ENCODE measurements around the gene CCDC9B.

The CCDC9B gene

DNA sequence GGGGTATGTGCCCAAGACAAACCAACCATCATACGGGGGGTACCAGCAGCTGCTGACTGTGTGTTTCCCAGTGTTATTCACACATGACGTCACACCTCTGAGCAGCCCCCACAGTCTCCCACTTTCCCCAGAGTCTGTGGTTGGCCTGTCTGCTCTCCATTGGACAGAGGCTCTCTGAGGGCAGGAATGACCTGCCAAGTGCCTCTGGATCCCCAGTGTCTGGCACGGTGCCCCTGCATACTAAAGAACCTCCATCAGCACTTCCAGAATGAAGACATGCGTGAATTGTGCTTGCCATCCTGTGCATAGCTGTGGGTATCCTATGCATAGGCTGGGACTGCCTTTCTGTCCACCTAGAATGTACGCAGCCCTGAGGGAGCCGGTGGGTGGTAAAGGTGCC, 3.5 kb upstream of the CCDC9B start:
- no peak for DNase-seq

DNA sequence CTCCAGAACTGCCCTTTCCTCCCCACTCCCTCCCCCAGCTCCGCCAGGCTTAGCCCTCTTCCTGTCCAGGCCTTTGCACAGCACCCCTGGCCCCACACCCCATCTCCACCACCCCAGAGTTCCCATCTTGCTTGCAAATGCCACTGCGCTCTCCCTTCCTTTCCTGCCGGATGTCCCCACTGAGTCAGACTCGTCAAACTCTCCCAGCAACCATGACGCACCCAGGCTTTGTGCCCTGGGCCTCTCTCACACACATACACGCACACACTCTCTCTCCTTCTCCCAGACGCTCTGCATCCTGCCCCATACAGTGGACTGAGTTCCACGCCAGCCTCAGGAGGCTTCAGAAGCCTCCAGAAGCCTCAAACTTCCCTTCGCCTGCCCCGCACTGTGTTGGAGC, 2.8 kb upstream of the CCDC9B start:
- no peak for DNase-seq

DNA sequence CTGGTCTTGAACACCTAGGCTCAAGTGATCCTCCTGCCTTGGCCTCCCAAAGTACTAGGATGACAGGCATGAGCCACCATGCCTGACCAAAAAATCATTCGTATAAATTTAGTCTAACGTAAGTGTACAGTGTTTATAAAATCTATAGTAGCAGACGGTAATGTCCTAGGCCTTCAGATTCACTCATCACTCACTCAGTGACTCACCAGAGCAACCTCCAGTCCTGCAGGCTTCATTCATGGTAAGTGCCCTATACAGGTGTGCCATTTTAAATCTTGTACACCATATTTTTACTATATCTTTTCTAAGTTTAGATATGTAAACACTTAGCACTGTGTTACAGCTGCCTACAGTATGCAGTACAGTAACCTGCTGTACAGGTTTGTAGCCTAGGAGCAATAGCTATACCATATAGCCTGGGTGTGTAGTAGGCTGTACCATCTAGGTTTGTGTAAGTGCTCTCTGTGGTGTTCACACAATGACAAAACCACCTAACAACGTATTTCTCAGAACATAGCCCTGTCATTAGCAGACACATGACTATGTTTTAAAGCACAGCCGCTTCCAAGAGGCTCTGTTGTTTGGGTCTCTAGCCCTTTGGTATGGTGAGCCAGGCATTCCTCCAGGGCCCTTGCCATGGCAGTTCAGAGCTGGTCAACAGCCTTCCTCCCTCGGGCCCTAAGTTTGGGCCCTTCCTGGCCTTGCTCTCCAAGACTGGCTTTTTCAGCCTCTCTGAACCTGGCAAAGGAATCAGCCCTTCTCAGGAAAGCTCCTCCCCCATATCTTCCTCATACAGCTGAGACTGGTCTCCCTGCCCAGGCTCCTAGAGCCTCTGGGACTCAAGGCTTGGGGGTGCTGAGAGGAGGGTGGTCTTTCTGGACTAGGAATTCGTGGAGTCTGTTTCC, 1.9 kb upstream of the CCDC9B start:
- DNase-seq = no peak

DNA sequence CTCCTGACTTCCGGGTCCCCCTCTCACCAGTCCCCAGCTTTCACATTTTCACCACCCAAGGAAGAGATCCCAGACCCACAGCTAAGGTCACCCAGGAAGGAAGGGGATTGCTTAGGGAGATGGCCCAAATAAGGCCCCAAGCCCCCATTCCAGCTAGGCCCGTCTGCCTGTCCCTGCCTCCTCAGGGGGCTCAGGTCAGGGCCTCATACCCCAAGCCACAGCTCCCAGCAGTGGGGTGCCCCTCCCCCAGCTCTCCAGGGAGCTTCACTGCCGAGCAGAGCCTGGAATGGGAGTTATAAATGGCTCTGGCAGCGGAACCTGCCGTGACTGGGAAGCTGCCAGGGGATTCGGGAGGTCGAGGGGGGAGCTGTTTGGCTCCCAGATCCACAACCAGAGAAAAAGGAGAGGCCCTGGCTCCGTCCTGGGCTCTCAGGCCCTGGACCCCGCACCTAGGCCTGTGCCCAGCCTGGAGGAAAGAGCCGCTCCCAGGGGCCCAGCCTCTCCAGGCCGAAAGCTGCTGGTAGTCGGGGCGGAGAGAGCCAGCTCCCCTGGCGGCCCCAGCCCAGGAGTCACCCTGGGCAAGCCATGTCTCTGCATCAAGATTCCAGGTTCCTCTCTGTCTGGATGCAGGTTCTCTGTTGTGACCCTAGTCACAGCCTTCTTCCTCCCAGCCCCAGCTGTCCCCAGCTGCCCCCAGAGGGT, 550 bp downstream of the CCDC9B start:
- DNase-seq = peak; percentile 44

DNA sequence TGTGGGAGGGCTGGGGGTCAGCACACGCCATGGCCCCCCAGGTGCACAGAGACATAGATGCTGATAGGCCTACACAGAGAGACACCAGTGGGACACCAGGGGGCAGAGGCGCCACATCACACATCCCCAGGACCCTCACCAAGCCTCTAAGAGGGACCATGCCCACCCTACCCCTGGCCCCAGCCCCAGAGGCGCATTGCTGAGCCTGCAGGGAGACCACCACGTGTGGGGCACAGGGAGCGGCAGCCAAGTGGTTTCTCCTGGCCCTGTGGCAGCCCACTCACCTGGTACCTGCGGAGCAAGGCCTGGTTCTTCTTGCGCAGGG, 1.2 kb downstream of the CCDC9B start:
- DNase-seq = no peak

DNA sequence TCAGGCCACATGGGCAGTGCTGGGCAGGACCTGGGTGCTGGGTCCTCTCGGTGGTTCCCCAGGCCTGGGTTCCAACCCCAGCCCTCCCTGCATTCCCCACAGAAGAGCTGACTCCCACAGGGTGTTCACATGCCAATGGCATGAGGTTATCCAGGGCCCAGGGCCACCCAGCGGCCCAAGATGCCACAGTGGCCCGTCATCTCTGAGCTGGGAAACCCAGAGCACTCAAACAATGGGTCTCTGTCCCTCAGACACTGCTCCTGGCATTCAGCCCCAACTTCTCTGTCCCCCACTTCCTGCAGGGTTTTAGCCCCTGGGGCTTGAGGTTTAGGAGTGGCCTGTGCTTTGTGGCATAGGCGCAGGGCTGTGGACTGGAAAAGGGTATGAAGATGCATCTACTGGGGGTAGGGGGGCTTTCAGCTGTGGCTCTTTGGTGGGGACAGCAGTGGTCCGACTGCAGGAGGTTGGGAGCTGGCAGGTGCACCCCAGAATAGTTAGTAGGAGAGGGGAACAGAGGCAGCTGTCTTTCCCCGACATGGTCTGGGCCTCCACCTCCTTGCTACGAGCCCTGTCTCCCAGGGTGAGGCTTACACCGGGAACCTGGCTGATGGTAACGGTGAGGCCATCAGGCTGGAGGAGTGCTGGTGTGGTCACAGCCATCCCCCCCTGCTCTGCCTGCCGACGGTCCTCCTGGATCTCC, 1.7 kb downstream of the CCDC9B start:
- DNase-seq = no peak

DNA sequence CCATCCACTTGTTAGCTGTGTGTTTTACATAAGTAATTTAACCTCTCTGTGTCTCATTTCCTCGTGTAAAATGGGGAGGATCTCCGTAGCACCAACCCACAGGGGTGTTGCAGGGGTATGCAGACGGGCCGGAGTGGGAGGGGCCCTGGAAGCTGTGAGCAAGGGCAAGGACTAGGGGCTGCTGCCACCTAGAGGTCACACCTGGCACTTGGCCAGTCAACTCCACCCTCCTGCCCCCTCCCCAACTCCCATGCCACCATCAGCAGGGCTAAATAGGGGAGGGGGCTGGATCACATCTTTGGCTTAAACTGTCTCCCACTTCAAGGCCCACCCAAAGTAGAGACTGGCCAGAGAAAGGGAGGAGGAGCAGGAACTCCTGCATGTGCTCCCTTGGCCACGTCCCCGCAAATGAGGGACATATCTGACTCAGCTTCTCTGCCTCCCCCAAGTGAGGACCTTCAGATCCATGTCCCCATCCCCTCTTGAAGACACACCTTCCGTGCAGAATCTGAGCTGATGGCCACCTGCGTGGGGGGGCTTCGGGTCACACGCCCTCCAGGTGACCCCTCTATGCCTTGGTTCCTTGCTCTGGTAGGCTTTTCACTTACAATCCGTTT, 2.6 kb downstream of the CCDC9B start:
- peak; percentile 70 for DNase-seq

DNA sequence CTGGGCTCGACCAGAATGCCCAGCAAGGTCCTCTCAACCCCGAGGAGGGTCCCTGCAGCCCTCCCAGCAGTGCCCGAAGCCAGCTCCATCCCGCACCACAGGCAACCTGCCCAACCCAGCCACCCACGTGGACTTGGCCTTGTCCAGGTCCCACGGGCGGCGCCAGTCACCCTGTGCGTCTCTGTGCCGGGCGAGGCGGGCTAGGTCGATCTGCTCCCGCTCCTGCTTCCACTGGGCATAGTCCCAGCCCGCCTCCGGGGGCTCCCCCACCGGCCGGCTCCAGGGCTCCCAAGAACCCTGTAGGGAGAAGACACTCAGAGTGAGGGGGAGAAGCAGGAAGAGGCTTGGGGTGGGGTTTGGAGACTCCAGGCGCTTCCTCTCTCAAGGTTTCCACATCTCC, 3.1 kb downstream of the CCDC9B start:
- DNase-seq = no peak

DNA sequence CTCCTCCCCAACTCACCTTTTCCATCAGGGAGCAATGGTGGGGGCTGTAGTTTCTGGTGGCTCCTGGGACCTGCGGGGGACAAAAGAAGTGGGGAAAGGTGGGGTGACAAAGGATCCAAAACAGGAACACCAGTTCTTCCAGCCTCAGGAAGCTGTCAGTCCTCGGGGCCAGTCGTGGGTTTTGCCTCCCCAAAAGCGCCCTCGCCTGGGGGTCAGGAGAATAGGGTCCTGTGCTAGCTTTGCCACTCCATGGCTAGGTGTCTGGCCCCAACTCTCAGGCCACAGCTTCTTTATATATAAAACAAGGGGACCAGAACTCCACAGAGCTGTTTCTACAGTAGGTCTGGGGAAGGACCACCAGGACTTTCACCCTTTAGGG, 4.0 kb downstream of the CCDC9B start:
- no peak for DNase-seq

DNA sequence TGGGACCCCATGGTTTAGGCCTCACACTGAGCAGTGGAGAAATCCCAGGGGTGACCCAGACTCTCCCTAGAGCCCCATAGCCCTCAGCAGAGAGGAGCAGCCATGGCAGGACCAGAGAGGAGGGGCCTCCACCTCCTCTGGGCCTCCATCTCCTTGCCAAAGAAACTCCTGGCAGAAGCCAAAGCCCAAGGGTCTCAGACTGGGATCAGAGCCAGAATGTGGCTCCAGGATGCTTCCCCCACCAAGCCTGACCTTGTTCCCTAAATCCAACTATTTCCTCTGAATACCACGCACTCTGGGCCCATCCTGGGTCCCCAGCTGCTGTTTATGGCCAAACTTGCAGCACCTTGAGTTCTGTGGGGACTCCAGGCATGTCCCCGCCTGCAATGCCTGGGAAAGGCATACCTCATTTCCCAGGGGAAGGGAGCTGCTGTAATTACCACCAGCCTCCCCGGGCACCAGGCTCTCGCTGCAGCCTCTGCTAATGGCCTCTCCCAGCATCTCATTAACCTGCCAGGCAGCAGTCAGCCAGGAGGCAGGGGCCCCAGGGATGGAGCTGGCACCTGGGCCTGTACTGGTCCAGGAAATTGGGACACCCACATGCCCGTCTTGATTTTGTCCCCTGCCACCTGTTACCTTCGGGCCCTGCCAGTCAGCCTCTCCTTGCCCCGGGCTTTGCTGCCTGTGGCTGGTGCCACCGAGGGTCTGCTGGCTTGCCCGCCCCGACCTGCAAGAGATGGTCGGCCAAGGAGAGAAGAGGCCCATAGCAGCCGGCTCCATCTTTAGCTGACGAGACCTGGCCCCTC, 4.6 kb downstream of the CCDC9B start:
- peak; percentile 27 for DNase-seq

DNA sequence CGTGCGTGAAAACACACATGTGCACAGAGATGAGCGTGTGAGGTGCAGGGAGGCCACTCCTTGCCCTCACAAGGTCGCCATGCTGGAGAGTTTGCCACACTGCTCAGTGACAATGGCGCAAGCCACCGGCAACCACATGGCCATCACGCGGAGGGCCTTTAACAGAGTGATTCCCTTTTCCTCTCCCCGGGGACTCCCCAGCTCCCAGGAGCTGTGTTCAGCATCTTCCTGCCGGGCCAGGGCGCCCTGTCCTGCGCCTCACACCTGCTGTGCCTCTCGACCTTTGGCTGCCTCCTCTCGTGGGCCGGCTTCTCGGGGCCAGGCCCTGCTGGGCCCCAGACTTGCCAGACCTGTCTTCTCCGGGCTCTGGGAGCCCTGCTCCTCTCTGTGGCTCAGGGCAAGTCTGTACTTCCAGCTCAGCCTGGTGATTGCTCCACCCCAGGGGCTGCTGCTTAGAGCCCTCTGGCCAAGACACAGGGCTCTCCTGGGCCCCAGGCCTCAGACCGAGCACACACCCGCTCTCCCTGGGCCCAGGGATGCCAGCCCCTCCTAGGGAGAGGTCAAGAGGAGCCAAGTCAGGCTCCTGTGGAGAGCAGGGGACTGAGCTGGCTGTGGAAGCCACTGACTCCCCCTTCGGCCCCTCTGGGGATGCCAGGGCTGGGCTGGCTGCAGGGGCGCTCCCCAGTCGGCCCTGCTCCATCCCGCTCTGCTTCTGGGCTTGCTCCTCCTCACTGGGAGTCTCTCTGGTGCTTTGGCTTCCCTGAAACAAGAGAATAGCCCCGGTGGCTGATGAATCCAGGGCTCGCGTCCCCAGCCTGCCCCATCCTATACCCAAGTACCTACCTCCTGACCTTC, 5.6 kb downstream of the CCDC9B start:
- DNase-seq = no peak

DNA sequence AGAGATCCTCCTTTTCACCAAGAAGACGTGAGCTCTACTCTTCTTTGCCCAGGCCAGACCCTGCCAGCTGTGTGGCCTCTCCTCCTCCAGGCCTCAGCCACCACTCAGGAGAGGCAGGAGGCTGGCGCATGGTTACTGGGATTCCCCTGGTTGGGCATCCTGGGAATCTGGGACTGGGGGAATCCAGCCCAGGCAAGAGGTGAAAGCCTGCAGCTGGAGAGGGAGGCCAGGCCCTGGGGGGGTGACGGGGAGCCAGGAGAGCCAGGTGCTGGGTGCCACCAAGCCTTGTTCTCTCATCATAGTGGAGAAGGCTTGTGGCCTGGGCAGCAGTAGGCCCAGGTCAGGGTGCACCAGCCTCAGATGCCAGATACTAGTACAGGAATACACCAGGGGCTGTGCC, 6.2 kb downstream of the CCDC9B start:
- DNase-seq = no peak

DNA sequence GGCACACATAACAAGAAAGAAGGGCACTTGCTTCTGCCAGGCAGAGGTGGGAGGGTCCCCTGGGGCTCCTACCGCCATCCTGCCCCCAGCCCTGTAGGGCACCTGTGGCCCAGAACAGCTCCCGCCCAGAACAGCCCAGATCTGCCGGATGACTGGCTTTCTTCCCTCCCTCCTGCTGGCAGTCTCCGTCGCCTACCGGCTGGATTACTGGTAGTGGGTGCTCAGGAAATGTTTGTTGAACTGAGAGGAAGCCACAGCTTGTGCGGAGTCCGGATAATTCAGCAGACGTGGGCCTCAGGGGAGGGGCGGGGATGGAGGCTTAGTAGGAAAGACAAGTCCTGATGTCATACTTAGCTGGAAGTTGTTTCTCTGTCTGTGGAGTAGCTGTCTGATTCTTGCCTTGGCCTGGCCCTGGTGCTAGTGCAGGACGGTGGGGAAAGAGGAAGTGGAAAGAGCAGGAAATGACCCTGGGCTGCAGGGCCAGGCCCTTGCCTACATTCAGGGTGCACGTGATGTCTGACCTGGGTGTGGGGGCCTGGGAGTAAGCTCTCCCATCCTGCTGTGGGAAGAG, 6.7 kb downstream of the CCDC9B start:
- no peak for DNase-seq

DNA sequence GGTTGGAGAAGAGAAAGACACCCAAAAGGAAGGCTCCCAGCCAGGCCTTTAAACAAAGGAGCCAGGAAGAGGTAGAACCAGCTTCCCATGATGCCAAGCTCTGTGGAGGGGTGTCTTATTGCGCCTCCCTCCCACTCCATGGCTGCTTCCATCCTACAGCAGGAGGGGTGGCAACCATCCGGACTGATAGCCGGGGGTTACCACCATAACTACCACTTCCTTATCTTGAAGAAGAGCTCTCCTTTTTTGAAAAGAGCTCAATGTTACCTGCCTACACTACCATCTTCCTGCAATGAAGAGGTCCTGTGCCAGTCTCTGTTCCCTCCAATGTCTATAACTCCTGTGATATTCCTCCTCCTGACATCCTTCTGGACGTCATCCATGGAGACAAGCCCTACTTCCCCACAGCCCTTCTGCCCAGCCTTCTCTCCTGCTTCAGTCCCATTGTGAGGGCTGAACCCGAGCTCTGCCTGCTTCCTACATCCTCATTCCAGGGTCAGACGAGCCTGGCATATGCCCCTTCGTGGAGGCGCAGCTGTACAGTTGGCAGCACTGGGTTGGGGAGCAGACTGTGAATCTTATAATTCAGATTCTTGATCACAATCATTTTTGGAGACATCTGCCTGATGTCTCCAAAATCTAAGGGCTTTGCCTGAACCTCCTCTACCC, 8.5 kb downstream of the CCDC9B start:
- DNase-seq = no peak

DNA sequence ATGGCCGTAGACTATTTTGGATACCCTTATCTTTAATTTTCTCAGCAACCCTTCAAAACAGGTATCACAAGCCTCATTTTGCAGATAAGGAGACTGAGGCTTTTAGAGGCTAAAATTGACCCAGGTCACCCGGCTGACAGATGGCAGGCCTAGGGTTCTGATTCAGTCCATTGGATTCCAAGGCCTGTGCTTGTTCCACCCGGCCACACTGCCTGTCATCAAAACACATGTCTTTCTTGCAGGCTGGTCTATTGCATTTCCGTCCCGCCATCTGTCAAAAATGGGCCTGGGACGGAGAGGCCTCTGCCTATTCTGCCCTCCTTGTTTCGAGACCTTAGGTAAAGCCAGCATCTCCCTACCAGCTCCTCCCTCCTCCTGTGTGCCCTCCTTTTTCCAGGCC, 9.1 kb downstream of the CCDC9B start:
- DNase-seq = no peak

DNA sequence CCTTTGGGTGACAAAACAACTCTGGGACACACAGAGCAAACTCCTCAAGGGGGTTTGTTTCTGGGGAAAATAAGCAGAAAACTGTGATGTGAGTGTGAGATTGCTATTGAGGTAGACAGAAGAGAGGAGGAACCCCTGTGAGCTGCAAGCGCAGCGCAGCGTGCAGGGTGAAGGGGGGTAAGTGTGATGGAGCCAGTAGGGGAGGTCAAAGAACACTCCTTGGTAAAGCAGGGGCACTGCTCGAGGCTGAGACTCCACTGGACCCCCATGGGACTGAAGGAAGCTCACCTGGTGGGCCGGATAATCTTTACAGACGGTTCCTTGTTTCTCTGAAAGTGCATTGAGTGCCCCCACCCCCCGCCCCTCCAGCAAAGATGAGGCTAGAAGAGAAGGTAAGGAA, 9.7 kb downstream of the CCDC9B start:
- DNase-seq = no peak

DNA sequence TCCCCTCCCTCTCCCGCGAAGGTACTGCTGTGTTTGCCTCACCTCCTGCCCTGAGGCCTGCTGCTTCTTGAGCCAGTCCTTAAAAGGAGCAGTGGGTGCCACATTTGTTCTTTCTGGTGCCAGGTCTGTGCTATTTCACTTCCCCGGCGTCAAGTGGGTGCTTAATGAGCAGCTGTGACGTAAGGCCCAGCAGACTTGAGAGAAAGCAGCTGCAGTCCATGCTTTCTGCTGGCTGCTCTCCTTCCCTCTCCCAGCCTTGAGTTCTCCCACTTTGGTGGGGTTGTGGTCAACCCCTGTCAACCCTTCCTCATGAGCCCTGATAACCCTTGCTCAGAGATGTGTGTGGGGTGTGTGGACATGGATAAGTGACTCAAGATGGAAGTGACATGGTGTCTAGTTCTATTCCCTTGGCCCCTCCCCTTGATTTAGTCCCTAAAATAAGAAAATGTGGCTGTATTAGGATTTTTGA, 10.3 kb downstream of the CCDC9B start:
- no peak for DNase-seq

DNA sequence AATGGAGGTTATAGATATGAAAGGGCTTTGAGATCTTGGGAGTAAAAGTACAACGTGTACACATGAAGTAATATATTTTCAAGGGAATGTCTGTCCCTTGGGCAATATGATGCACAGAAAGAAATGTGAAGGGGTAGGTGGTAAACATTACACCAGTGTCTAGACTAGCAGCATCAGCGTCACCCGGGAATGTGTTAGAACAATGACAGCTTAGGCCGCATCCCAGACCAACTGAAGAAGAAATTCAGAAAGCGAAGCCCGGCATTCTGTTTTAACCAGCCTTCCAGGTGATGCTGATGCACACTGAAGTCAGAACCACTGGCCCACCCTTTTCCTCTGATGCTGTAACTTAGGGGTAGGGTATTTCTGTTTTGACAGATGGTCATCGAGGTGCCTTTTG, 10.9 kb downstream of the CCDC9B start:
- no peak for DNase-seq

DNA sequence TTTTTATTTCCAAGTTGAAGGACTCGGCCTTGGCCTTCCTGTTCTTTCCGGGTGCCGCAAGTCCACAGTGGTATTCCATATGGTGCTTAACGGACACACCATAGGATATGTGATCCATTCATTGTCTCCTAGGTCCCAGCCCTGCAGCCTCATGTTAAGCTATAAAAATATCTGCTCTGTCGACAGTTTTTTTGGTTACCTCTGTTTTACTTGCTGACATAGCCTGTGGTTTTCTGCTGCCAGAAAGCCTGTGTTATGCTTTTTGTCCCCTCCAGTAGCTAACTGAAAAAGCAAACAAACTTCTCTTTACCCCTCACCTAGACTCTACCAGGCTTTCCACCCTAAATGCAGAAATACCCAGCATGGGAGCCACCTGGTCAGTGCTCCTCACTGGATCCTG, 12.0 kb downstream of the CCDC9B start:
- DNase-seq = no peak

DNA sequence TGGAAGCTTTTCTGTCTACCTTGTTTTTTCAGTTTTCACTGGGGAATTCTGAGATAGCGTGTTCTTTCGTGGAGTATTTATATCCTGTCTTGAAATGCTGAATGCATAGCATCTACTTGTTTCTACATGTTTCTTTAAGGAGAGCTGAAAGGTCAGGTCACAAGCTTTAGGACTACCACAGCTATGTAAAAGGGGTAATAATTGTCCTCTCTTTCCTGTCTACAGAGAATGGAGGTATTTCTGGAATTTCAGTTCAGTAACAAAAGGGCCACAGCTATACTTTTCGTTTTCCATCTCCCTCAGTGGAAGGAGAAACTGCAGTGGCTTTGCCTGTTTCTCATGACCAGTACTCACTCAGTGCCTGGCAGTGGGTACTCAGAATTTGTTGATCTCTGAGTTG, 12.6 kb downstream of the CCDC9B start:
- no peak for DNase-seq

DNA sequence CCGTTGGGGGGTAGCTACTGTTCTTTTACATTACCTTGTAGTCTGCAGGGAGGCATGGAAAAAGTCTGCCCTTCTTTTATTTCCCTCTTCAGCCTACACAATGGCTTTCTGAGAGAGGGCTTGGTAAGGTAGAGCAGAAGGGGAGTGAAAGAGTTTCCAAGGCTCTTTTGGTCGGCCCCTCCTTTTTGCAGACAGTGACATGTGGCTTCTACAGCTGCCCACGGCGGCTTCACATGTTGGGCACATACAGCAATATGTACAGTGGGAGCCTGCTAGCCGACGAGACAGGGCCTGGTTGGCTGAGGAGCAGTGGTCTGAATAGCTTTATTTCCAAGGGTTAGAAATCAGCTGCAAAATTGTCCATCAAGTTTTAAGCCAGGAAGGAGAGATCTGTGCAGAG, 13.3 kb downstream of the CCDC9B start:
- DNase-seq = no peak

All from NCI-H345 (cell line).